Erythroblast (primary cell): ENCODE measurements around the gene AFAP1L1.

Experiments used
- GATA1 ChIP-seq: IDR thresholded peaks from 2 replicates; pipeline ENCODE4 v1.6.1; 2011; ENCODE audit warnings: low read depth, mild to moderate bottlenecking, control low read depth, low read length, moderate library complexity
- POLR2A ChIP-seq: IDR thresholded peaks from 2 replicates; pipeline ENCODE4 v1.6.1; 2011; ENCODE audit warnings: mild to moderate bottlenecking, low read length

- TF ChIP-seq POLR2A (no peak), GATA1 (no peak)
Observed at GRCh38 chr5:149228618-149229297, 42.9 kb upstream of the AFAP1L1 start.
